Vagina (tissue), 2 donors: ENCODE results near the gene SLC49A3.
"Not testable (repeated sequence)": the region's sequence is repeated elsewhere in the genome, so short reads cannot be mapped to it uniquely, and the experiment has no call there.

Experiments
- CTCF ChIP-seq, 3 experiments: fragments of 450-650 bp in 2 of 3; fragments of 200-600 bp in 1 of 3; sonication (generic) in 1 of 3; IDR thresholded peaks; one replicate each; pipeline ENCODE4 v1.5.1; 2017 to 2019; ENCODE audit warnings: antibody characterized with exemption in 3 of 3, mild to moderate bottlenecking in 2 of 3, moderate library complexity in 2 of 3
- POLR2A ChIP-seq, 2 donors: fragments of 450-650 bp; IDR thresholded peaks; one replicate each; pipeline ENCODE4 v1.6.1; 2017; ENCODE audit warnings: antibody characterized with exemption in 2 of 2, mild to moderate bottlenecking in 2 of 2, moderate library complexity in 2 of 2
- POLR2AphosphoS5 ChIP-seq, 2 donors: sonication (generic); formaldehyde crosslinking; IDR thresholded peaks; one replicate each; pipeline ENCODE4 v1.9.0; 2017; ENCODE audit warnings: antibody characterized with exemption in 2 of 2, mild to moderate bottlenecking in 2 of 2, low read depth in 1 of 2; ENCODE audit not compliant: insufficient read depth in 1 of 2

DNA sequence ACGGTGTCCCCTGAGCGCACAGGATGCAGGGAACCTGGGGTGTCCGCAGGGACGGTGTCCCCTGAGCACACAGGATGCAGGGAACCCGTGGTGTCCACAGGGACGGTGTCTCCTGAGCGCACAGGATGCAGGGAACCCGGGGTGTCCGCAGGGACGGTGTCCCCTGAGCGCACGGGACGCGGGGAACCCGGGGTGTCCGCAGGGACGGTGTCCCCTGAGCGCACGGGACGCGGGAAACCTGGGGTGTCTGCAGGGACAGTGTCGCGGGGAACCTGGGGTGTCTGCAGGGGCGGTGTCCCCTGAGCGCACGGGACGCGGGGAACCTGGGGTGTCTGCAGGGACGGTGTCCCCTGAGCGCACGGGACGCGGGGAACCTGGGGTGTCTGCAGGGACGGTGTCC, 47.6 kb upstream of the SLC49A3 start:
- not testable (repeated sequence) for TF ChIP-seq CTCF (IDR thresholded peaks at IDR 0.05); POLR2A (IDR thresholded peaks at IDR 0.05); POLR2AphosphoS5 (IDR thresholded peaks at IDR 0.05; ENCODE audit: insufficient read depth in 1 of 2, low read depth in 1 of 2)
